Esophagus muscularis mucosa (tissue), 4 donors: Measurements from ENCODE around the gene NTM. TPM values are rescaled to one million over a fixed set of nuclear protein-coding genes. Genes with fewer than 3 reads are reported as not detected.
A peak's percentile ranks its signal among the peaks of the same experiment; 100 is the strongest.

ENCODE experiments used
- DNase-seq: peaks from one replicate; pipeline ENCODE4 v3.0.0-alpha.2; 2017; ENCODE audit errors: extremely low spot score
- H3K27ac ChIP-seq, 4 donors: fragments of 200-600 bp; sonication (generic); replicated peaks in 1 of 4; 1 replicate in 3 of 4; 2 replicates in 1 of 4; pipeline ENCODE4 v1.5.1; 2016 to 2019; ENCODE audit warnings: mild to moderate bottlenecking in 1 of 4
- H3K27me3 ChIP-seq, 4 donors: fragments of 200-600 bp; sonication (generic); one replicate each; pipeline versions ENCODE4 v1.5.1 to v1.6.0; 2016 to 2019
- H3K36me3 ChIP-seq, 4 donors: fragments of 200-600 bp; sonication (generic); one replicate each; pipeline ENCODE4 v1.5.1; 2016 to 2019
- H3K4me1 ChIP-seq, 4 donors: fragments of 200-600 bp; sonication (generic); one replicate each; pipeline ENCODE4 v1.5.1; 2016 to 2019
- H3K4me3 ChIP-seq, 4 donors: fragments of 200-600 bp; sonication (generic); 1 replicate in 2 of 4; 2 replicates in 2 of 4; pipeline ENCODE4 v1.5.1; 2016 to 2019; ENCODE audit warnings: mild to moderate bottlenecking in 4 of 4, moderate library complexity in 1 of 4
- H3K9me3 ChIP-seq, 4 donors: fragments of 200-600 bp; sonication (generic); 1 replicate in 3 of 4; 2 replicates in 1 of 4; pipeline ENCODE4 v1.5.1; 2016 to 2019
- EP300 ChIP-seq: sonication (generic); formaldehyde crosslinking; IDR thresholded peaks from one replicate; pipeline ENCODE4 v1.6.1; 2017; ENCODE audit warnings: antibody characterized with exemption
- POLR2A ChIP-seq: fragments of 450-650 bp; IDR thresholded peaks from one replicate; pipeline ENCODE4 v1.6.1; 2017; ENCODE audit warnings: antibody characterized with exemption, moderate library complexity, mild to moderate bottlenecking, low read depth
- POLR2AphosphoS5 ChIP-seq, 2 donors: sonication (generic); formaldehyde crosslinking; IDR thresholded peaks; one replicate each; pipeline ENCODE4 v1.6.1; 2017; ENCODE audit warnings: antibody characterized with exemption in 2 of 2
- WGBS: methylation state at CpG from one replicate; pipeline ENCODE4 v1.1.5; 2018; 5-methylcytosine and 5-hydroxymethylcytosine counted together
- intact Hi-C: fragments of 100-400 bp; cut with DNase I; formaldehyde crosslinking; loops from one replicate; pipeline ENCODE4 v1.15.1; 2023
- total RNA-seq, 4 donors: library from RNA; depleted of rRNA; stranded (reverse); fragments of >200 nt; gene quantifications; one replicate each; pipeline versions ENCODE4 v1.1.0 to v1.2.1, GENCODE V29; 2016
- TF ChIP-seq, protein P1 (sequence below), 3 experiments: fragments of 200-600 bp in 2 of 3; fragments of 450-650 bp in 1 of 3; sonication (generic) in 2 of 3; IDR thresholded peaks; one replicate each; pipeline ENCODE4 v1.5.1; 2017 to 2019; ENCODE audit warnings: antibody characterized with exemption in 3 of 3, mild to moderate bottlenecking in 2 of 3, moderate library complexity in 1 of 3

Gene NTM
- total RNA-seq, 4 donors from 2014 or later, result 5.6 to 25.3 (median 8.3) TPM

DNA sequence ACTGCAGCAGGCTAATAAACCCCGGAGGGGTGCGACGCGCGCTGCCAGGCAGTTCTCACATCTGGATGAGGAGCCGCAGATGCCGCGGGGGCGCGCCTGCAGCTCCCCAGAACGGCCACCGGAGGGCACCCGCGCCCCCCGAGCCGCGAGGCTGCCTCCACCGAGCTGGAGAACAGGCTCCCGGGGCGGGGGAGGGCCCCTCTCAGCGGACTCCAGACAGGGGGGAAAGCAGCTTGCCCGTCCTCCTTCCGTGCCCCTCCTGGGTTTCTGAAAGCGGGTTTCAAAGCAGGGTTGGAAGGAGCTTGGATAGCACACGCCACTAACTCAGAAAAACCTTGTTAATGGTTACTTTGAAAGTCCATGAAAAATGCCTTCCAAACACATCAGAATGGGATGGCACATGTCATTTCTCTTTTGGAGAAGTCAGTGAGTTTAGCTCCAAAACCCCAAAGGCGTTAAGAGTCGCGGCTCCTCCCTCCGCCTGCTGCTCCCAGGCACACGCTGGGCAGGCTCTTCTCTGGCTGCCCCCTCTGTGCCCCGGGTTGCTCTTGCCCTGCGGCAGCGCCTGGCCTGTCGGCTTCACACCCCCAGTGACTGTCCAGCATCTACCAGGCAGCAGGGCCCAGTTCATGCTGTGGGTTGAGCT is 317.8 kb downstream of the NTM start:
- Histone ChIP-seq H3K27me3 (peaks cover 0 to 70% (median 2%) of the 10 kb centered on the region in 4 donors), H3K27ac (no peak overlapping the region), H3K4me1 (peaks cover 0 to 30% (median 14%) of the 10 kb centered on the region in 4 donors), H3K36me3 (no peaks in the 10 kb centered on the region), H3K4me3 (peak overlapping the region; percentile 7 to 37 (median 14)), H3K9me3 (no peaks in the 10 kb centered on the region)
- intact Hi-C loops, result no loop called here
- 21% methylated on average over 25 of the region's 34 CpGs for WGBS
- DNase-seq, result no peak
- TF ChIP-seq, protein P1, sequence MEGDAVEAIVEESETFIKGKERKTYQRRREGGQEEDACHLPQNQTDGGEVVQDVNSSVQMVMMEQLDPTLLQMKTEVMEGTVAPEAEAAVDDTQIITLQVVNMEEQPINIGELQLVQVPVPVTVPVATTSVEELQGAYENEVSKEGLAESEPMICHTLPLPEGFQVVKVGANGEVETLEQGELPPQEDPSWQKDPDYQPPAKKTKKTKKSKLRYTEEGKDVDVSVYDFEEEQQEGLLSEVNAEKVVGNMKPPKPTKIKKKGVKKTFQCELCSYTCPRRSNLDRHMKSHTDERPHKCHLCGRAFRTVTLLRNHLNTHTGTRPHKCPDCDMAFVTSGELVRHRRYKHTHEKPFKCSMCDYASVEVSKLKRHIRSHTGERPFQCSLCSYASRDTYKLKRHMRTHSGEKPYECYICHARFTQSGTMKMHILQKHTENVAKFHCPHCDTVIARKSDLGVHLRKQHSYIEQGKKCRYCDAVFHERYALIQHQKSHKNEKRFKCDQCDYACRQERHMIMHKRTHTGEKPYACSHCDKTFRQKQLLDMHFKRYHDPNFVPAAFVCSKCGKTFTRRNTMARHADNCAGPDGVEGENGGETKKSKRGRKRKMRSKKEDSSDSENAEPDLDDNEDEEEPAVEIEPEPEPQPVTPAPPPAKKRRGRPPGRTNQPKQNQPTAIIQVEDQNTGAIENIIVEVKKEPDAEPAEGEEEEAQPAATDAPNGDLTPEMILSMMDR (IDR thresholded peaks at IDR 0.05), result peak; percentile 73 to 98 (median 82)
- TF ChIP-seq EP300, result no peak

DNA sequence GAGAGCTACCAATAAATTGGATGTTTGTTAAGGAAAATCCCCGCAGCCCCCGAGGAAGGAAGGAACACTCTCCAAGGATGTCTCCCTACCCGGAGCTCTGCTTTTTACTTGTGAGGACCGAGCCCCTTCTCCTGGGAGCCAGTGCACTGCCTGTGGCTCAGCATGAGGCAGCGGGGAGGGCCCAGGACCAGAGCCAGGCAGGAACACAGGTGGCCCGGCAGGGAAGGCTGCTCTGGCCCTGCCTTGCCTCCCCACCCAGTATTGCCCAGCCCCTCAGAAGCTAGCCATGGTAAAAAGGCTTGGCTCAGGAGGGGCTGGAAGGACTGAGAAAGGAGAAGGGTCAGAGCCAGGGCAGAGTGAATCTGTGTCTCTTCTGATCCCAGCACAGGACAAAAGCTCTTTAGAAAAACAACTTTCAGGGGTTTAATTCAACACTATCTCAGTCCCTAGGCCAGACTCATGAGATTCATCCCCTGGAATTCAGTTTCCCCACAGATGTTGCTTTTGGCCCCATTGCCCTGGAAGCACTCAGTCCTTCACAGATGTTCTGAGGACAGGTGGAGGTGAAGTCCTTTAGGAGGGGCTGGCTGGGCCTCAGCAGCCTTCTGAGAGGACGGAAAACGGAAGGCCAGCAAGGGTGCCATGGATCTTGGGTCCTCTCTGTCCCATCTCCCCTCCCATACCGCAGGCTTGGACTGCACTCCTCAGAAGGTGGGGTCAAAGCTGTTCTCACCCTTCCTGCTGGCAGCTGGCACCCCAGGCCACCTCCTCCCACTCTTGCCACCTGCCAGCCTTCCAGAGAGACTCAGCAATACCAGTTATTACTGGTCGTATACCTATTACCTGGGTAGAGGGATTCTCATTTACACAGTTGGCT is 318.9 kb downstream of the NTM start:
- 93% methylated on average over 9 of the region's 10 CpGs for WGBS
- TF ChIP-seq POLR2AphosphoS5 (IDR thresholded peaks at IDR 0.05), result no peak
- Histone ChIP-seq H3K27me3 (peaks cover 0 to 58% (median 2%) of the 10 kb centered on the region in 4 donors), H3K4me1 (peaks cover 0 to 36% (median 16%) of the 10 kb centered on the region in 4 donors), H3K36me3 (no peaks in the 10 kb centered on the region), H3K9me3 (no peaks in the 10 kb centered on the region), H3K4me3 (no peak overlapping the region), H3K27ac (no peak overlapping the region)
- intact Hi-C loops, result no loop called here
- no peak for DNase-seq

DNA sequence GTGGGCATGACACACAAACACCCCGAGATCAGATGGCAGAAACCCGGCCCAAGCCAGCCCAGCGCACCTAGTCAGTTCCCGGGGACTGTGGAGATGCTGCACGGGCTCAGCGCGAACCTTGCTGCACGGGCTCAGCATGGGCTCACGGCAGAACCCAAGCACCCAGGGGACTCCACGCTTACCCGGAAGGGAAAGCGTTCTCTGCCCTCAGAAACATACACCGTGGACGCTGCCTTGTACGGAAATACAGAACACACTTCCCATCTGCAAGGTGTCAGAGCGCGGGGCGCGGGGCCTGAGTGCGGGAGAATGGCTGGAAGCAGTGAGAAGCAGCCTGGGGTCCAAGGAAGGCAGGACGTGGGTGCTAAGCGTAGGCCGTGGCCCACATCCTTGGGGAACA is 319.9 kb downstream of the NTM start:
- intact Hi-C loops, result no loop called here
- Histone ChIP-seq H3K27ac (no peak overlapping the region), H3K27me3 (peaks cover 0 to 53% (median 2%) of the 10 kb centered on the region in 4 donors), H3K4me3 (no peak overlapping the region), H3K9me3 (no peaks in the 10 kb centered on the region), H3K4me1 (peaks cover 4 to 47% (median 26%) of the 10 kb centered on the region in 4 donors), H3K36me3 (no peaks in the 10 kb centered on the region)
- WGBS, result 94% methylated on average over 21 of the region's 23 CpGs
- no peak for DNase-seq
- TF ChIP-seq POLR2AphosphoS5 (IDR thresholded peaks at IDR 0.05) (no peak), EP300 (no peak), POLR2A (no peak)
- TF ChIP-seq, protein P1 (IDR thresholded peaks at IDR 0.05), result no peak

DNA sequence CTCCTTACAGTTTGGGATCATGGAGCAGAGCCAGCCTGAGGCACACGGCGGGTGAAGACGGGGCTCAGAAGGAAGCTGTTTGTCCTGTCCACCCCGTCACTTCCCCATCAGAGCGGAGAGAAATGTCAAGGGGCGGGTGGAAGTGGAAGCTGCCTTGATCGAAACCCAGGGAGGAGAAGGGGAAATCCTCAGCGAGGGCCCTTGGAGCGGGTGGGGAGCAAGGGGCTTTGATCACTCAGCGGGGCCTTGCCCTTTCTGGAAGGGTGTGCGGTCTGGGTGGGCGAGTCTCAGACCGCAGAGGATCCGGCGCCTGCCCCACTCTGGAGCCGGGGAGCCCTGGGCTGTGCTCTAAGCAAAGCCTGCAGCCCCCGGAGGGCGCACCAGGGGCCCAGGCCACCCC is 320.4 kb downstream of the NTM start:
- no peak overlapping the region for H3K27ac ChIP-seq
- H3K36me3 ChIP-seq, result no peaks in the 10 kb centered on the region
- peaks cover 0 to 53% (median 2%) of the 10 kb centered on the region in 4 donors for H3K27me3 ChIP-seq
- DNase-seq, result no peak
- H3K4me3 ChIP-seq, result no peak overlapping the region
- H3K9me3 ChIP-seq, result no peaks in the 10 kb centered on the region
- WGBS, result 89% methylated on average over 18 of the region's 18 CpGs
- TF ChIP-seq POLR2AphosphoS5 (IDR thresholded peaks at IDR 0.05), result no peak
- peaks cover 4 to 47% (median 28%) of the 10 kb centered on the region in 4 donors for H3K4me1 ChIP-seq
- intact Hi-C loops, result no loop called here

DNA sequence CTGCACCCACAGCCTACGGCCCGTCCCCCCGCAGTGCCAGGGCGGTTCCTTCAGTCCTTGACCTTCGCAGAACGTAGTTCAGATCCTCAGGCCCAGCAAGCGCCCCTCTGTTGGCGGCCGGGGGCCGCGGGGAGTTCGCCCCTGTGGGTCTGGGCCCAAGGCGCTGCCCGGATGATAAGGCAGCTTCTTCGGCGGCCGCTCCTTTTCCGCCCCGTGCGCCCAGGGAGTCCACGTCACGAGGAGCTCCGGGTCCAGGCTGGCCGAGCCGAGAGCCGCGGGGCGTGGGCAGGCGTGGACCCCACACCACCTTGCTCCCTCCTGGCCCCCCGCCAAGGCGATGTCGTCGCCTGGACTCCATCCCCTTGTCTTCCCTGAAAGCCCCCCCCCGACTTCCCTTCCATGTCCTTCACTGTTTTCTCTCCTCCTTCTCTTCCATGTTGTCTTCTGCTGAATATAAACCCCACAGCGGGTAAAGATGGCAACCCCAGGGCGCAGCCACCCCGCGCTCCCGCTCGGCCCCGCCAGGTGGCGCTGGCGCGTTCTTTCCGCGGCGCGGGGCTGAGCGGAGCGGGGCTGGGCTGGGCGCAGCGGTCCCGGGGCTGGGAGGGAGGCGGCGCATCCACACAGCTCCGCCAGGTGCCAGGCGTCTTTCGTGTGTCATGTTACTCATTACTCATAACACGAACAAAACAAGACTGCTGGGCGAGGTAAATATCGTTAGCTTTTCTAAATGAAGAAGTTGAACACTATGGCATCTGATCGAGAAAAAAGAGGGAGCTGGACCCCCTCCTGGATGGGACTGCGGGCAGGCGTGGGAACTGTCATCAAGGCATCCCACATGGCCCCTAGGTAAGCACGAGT is 321.0 kb downstream of the NTM start:
- H3K27me3 ChIP-seq, result peaks cover 0 to 52% (median 2%) of the 10 kb centered on the region in 4 donors

More for the DNA sequence above, 321.0 kb downstream of the NTM start:
- no peak overlapping the region for H3K27ac ChIP-seq
- intact Hi-C loops, result no loop called here
- TF ChIP-seq, protein P1 (IDR thresholded peaks at IDR 0.05), result peak; percentile 50 to 71 (median 55)
- TF ChIP-seq POLR2A, result no peak
- 49% methylated on average over 62 of the region's 65 CpGs for WGBS
- H3K4me3 ChIP-seq, result no peak overlapping the region
- no peaks in the 10 kb centered on the region for H3K9me3 ChIP-seq
- H3K4me1 ChIP-seq, result peaks cover 4 to 47% (median 28%) of the 10 kb centered on the region in 4 donors
- H3K36me3 ChIP-seq, result no peaks in the 10 kb centered on the region
- DNase-seq, result no peak
